HUDEP-2 (cell line): ENCODE data around the gene ZNF205.
A peak's percentile ranks its signal among the peaks of the same experiment; 100 is the strongest.

Source experiments
- DNase-seq, 76 experiments: peaks; one replicate each; lab custom pipeline; 2025; ENCODE audit not compliant: unreplicated experiment in 76 of 76; lab: John Stamatoyannopoulos, UW

ZNF205 gene

DNA sequence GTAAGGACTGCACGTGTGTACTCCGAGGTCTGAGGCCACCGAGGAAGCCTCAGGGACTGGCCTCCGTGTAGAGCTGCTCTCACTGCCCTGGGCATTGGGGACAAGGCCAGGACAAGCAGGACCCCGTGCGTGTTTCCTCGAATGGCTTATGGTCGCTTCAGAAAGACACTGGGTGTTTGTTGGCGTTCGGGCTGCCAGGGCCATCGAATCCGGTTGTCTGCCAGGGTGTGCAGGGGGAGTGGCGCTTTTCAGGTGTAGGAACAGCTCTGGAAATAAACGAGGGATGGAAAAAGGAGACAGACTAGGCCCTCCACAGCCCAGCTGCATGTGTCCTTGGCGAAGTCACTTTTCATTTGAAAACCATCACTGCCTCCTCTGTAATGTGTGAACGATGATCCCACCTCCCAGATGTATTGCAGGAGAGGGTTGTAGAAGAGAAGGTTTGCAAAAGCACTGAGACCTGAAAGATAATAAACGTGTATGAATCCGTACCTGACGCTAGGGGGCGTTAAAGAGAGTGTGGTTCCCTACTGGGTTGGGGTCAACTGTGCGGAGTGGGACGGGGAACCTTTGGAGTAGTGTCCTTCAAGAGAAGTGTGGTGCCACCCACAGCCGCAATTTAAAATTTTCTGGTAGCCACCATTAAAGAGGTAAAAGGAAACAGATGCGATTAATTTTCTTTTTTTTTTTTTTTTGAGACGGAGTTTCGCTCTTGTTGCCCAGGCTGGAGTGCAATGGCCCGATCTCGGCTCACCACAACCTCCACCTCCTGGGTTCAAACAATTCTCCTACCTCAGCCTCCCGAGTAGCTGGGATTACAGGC is 11.2 kb upstream of the ZNF205 start:
- DNase-seq, result peak in 45 of 76 experiments; percentile 5 to 66 (median 27)

DNA sequence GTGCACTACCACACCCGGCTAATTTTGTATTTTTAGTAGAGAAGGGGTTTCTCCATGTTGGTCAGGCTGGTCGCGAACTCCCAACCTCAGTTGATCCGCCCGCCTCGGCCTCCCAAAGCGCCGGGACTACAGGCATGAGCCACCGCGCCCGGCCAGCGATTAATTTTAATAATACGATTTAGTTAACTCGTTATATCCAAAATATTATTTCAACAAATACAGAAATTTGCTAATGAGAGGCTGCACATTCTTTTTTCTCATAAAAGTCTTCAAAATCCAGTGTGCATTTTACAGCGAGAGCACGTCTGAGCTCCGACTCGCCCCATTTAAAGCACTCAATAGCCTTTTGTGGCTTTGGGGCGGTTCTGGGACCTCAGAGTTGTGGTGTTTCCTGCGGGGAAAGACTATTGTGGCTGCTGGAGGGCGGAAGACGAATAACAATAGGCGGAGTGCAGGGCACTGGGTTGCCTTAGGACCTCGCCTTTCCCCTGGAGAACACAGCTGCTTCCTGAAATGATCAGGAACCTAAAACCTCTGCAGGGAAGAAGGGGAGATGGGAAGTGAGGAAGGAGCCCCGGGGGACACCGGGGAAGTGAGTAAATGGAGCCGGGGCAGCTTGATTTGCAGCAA is 10.4 kb upstream of the ZNF205 start:
- peak in 8 of 76 experiments; percentile 6 to 19 (median 10) for DNase-seq

DNA sequence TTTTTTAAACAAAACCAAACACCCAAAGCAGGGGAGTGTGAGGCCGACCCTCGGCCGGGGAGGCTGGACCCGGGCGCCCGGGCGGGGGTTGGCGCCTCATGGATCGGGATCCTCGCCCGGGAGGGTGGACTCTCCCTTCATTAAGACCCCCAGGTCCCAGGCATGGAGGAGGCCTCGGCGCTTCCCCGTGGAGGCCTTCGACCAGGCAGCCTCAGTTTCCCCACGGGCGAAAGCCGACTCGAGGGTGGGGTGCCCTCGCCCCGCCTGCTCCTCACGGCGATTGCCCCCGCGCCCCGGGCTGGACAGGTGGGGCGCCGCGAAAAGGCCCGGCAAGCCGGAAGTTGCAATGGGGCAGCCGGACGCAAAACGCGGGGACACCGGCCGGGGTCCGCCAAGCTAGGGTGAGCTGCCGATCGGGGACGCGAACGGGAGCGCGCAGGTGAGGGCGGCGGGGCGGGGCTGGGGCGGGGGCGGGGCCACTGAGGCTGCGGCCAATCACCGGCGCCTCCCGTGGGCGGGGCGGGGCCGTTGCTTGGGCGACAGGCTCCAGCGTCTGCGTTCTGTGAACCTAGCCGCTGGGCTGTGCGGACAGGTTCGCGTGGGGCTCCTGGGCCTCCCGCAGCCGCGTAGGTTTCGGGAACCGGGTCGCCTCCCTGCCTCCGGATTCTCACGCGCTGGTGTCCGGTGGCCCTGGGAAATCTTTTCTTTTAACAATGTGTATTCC is 6.0 kb upstream of the ZNF205 start:
- peak in 74 of 76 experiments; percentile 25 to 94 (median 88) for DNase-seq

DNA sequence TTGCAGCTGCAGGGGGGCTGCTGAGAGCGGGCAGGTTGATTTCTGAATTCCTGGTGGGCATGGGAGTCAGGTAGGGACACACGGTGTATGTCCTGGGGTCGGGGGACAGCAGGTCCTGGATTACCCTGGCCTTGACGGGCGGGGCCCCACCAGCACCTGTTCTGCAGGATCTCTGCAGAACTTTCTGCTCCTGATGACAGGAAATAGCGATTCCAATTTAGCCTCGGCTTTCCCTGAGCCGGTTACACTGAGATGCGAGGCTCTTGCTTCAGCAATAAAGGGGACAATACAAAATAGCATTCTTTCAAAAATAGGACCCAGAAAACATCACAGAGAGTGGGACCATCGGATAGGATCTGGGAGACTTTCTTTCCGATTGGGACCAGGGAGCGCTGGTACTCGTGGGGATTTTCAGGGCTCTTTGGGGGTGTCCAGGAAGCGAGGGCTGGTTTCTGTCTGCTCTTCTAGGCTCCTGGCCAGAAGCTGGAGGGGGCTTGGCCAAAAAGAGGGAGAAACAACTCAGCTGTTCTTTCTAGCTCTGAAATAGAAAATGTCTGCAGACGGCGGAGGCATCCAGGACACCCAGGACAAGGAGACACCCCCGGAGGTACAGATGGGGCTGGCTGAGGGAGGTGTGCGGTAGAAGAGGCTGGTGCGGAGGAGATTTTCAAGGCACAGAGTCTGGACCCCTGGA is 642 bp downstream of the ZNF205 start:
- DNase-seq, result no peak

DNA sequence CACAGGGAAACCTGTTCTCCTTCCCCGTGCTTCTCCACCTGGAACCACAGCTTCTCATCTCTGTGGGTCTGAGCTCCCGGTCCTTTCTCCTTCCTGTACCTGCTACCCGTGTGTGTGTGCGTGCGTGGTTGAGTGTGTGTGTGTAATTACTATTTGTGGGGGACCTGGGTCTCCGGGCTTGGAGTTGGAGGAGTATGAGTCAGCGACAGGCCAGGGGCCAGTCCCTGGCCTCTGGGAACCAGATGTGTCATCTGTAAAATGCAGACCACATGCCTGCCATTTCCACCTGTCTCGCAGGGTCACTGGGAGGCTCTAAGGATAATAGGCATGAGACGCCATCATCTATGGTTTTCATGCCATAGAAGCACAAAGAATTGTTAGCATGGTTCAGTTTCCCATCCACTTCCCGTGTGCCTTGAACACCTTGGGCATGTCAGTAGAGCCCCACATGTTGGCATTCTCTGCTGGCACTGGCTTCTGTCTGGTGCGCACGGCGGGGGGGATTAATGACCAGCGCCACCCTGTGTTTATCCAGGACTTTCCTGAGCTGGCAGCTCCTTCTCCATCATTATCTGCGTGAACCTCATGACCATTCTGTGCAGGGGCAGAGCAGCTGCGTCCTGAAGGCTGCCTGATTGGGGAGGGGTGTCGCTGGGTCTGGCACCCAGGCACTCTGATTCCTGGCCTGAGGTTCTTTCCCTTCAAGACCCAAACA is 1.5 kb downstream of the ZNF205 start:
- DNase-seq, result no peak

DNA sequence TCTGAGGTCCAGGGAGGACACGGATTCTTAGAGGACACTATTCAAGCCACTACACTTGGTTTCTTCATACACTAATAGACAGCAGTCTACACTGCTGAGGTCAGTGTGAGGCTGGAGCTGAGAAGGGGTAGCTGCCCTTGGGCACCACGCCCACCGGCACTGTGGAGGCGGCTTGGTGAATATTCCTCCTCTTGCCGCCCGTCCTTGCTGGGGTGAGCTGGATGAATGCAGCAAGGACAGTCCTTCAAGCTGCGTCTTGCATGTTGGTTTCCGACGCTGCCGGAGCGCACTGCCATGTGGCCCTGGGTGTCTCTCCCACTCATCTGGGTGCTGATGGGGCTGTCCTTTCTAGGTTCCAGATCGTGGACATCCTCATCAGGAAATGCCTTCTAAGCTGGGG is 2.6 kb downstream of the ZNF205 start:
- no peak for DNase-seq

DNA sequence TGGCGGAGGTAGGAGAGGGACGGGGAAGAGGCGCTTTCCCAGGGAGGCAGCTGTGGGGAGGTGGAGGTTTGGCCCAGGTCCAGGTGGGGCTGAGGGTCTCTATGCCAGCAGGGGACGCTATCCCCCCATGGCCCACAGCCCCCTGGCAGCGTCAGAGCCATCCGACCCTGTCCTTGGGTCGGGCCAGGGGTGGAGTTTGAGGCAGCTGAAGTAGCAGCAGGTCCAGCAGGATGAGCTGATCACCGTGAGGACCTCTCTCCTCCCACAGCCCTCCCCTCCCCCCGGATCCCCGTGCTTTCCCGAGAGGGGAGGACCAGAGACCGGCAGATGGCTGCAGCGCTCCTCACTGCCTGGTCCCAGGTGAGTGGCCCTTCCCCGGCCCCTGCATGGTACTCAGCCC is 3.2 kb downstream of the ZNF205 start:
- no peak for DNase-seq

DNA sequence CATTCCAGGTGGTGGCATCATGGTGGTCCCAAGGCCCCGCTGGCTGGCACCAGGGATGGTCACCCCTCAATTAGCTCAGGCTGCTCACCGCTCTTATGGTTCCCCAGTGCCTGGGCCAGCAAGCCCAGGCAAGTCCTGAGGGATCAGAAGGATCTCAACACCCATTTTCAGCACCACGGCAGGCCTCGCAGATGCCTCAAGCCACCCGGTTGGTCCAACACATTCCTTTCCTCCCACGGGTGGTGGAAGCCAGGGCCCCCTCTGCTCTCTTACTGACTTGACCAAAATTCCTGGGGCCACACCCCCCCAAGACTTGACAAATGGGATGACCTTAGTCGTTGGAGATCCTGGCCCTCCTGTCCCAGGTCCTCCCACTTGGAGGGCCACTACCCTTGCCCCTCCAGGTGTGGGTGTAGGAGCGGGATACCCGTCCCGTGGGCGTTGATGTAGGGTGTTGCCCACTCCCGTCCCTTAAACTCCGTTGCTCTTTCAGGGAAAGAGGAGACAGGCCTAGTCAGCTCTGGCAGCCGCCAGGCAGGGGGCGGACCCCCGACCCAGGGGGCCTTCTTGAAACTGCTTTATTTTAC is 5.9 kb downstream of the ZNF205 start:
- DNase-seq, result no peak

DNA sequence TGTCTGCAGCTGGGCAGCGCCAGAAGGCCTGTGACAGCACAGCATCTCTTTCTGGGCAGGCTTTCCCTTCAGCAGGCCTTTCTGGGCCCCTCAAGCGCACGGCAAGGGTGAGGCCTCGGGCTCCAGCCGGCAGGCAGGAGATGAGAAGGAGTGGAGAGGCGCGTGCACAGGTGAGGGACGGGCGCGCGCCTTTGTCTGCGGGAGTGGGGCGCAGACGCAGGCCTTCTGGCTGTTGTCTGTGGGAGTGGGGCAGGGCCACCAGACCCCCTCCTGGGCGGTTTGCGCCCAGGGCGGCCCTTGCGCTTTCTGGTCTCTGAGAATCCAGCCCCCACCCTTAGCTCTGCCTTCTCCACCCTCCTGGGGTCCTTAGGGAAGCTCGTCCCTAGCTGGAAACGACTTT is 6.5 kb downstream of the ZNF205 start:
- no peak for DNase-seq

DNA sequence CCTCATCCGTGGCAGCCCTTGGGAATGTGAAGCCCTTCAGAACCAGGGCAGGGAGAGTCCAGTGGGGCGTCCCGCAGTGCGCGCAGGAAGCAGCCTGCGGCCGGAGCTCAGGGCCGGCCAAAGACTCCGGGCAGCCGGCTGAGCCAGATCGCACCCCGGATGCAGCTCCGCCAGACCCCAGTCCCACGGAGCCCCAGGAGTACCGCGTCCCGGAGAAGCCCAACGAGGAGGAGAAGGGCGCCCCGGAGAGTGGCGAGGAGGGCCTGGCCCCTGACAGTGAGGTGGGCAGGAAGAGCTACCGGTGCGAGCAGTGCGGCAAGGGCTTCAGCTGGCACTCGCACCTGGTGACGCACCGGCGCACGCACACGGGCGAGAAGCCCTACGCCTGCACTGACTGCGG is 6.9 kb downstream of the ZNF205 start:
- DNase-seq, result no peak

DNA sequence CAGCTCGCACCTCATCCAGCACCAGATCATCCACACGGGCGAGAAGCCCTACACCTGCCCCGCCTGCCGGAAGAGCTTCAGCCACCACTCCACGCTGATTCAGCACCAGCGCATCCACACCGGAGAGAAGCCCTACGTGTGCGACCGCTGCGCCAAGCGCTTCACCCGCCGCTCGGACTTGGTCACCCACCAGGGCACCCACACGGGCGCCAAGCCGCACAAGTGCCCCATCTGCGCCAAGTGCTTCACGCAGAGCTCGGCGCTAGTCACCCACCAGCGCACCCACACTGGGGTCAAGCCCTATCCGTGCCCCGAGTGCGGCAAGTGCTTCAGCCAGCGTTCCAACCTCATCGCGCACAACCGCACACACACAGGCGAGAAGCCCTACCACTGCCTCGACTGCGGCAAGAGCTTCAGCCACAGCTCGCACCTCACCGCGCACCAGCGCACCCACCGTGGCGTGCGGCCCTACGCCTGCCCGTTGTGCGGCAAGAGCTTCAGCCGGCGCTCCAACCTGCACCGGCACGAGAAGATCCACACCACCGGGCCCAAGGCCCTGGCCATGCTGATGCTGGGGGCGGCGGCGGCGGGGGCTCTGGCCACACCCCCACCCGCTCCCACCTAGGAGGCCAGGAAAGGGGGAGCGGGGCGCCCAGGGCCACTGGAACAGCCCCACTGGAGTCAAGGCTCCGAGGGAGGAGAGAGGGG is 7.5 kb downstream of the ZNF205 start:
- no peak for DNase-seq

DNA sequence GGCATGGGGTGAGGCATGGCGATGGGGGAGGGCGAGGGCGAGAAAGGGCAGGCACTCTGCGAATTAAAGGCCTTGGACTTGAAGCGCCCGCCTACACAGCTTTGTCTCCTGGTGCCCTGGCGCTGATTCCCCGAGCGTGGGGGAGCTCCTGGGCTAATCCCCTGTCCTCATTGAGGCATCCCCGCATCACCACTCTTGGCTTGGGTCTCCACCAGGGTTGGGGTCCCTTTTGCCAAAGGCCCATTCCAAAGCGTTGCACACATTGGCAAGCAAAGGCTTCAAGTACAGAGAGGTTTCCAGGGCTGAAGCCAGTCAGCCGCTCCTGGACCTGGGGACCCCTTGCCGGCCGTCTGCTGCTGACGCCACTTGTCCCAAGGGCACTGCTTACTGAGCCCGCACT is 8.0 kb downstream of the ZNF205 start:
- no peak for DNase-seq

DNA sequence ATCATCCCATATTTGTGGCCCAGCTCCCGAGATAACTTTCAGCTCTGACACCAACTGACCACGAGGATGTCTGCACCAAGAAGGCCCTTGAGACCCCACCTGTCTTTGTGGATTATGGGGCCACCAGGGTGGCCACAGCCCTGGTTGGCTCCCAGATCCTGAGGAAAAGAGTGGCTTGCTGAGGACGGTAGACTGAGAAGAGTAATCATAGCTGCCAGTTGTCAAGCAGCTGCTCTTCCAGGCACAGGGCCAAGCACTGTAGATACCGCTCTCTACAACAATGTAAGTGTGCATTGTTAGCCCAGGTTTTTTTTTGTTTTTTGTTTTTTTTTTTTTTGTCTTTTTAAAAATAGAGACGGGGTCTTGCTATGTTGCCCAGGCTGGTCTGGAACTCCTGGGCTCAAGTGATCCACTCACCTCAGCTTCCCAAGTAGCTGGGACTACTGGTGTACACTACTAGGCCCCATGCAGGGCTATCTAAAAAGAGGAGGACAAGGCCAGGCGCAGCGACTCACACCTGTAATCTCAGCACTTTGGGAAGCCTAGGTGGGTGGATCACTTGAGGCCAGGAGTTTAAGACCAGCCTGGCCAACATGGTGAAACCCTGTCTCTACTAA is 9.6 kb downstream of the ZNF205 start:
- DNase-seq, result peak in 53 of 76 experiments; percentile 6 to 61 (median 33)

DNA sequence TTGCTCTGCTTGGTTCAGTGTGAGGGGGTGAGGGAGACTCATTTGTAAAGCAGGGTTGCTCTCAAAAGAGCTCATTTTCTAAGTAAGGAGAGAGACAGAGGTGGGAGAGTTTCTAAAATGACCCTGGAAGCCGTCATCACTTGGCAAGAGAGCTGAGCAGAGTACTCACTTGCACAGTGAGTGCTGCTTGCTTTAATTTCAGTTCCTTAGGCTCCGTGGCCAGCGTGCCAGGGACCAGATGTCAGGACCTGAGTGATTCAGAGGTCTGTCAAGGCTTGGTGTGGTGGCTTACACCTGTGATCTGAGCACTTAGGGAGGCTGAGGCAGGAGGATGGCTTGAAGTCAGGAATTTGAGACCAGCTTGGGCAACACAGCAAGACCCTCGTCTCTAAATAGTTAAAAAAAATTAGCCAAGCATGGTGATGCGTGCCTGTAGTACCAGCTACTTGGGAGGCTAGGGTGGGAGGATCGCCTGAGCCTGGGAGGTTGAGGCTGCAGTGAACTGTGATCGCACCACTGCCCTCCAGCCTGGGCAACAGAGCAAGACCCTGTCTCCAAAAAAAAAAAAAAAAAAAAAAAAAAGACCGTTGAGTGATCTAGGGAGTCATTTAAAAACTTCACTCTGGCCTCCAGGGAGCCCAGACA is 10.7 kb downstream of the ZNF205 start:
- no peak for DNase-seq

DNA sequence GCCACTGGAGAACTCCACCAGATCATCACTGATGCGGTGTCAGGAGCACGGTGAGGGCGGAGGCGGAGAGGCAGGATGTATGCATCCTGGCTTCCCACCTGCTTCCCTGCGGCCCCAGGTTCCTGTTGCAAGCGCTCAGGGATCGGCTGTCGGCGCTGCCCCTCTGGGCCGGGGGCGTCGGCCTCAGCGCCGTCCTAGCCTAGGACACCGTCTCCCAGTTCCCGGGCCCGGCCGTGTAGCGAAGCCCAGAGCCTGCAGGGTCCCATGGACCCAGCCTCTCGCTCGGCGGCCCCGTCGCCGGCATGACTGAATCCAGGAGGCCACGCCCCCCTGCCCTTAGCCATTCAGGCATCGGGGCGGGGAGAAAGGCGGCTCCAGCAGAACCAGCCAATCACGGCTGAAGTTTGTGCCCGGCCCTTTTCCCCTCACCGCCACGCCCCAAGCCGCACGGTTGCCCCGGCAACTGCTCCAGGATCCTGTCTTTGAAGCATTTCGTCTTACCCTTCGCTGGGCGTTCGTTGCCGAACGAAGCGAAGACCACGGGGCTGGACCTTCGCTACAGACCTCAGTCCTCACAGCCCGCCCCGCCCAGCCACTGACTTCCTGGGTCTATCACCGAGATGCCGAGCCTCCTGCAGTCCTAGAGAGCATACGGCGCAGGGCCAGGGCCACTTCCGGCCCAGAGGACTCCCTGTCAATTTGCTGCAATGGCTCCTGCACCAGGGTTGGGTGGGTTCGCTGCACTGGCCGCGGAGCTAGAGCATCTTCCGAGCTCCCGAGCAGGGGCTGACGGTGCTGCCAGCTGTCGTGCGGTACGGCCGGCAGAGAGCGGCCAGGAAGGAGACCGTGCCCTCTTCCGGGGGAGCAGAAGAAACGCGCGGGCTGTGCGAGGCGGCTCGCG is 11.8 kb downstream of the ZNF205 start:
- DNase-seq, result peak in 75 of 76 experiments; percentile 28 to 96 (median 90)

DNA sequence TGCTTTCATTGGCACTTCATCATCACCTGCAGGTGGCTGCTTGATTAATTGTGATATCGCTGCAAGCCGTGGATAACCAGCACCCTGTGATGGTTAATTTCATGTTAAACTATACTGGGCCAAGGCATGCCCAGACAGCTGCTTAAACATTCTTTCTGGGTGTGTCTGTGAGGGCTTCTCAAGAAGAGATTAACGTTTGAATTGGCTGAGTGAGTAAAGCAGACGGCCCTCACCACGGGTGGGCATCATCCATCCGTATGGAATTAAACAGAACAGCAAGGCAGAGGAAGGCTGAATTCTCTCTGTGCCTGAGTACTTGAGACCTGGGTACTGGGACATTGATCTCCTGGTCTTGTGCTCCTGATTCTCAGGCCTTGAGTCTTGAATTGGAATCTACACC is 15.4 kb downstream of the ZNF205 start:
- DNase-seq, result no peak
